ENCODE results near the gene ZMYM5. TPM values are rescaled to one million over a fixed set of nuclear protein-coding genes. Genes with fewer than 3 reads are reported as not detected.

The ZMYM5 gene
- total RNA-seq (2012; rRNA removed) (10.2 and 13.6 TPM in 2 replicates), polyA plus RNA-seq (2012; rRNA removed) (5.2 and 7.0 TPM in 2 replicates), Bru-seq, nascent RNA (percentile 78 among the genes with signal in this experiment), BruChase-seq, experiment 1, labeled RNA remaining after a 6-hour chase (percentile 89 among the genes with signal in this experiment), BruChase-seq, experiment 2, labeled RNA remaining after a 2-hour chase (percentile 78 among the genes with signal in this experiment)
- polyA plus RNA-seq (2012; cell fraction: cytosol; rRNA removed), result 0.74 and 0.75 TPM in 2 replicates
- polyA plus RNA-seq (2012; cell fraction: nucleus; rRNA removed; ENCODE audit: low replicate concordance), result 1.2 and 12.1 TPM in 2 replicates
- long read RNA-seq, partial matches to known transcripts, result 3 of 11 reads
- long read RNA-seq, other reads (novel, unspliced or antisense), result 8 of 11 reads

GRCh38 chr13:19863323-19864023, at the start of gene ZMYM5:
Gene ZMYM5, minus strand, starts transcription at chr13:19863649. Its CDS starts 11,469 bp downstream, at chr13:19852180.
- Histone ChIP-seq H3K4ac (ENCODE audit: low read depth, low read length) (peak within 1 kb of the TSS; percentile 85), H3K4me3 (ENCODE audit: insufficient read depth, low read depth, low read length) (peak within 1 kb of the TSS; percentile 98), H3K23ac (ENCODE audit: low read depth, low read length) (peak within 1 kb of the TSS; percentile 83), H3K4me2 (ENCODE audit: low read depth, low read length) (peak within 1 kb of the TSS; percentile 95), H3K14ac (replicated peaks; ENCODE audit: low read depth, low read length) (peak within 1 kb of the TSS; percentile 82), H2BK15ac (ENCODE audit: low read depth, low read length) (peak within 1 kb of the TSS; percentile 15; the same call in 1 of the 3 replicates), H3K56ac (ENCODE audit: extremely low read depth, insufficient read depth, low read length) (peak within 1 kb of the TSS; percentile 89), H4K91ac (ENCODE audit: insufficient read depth, low read depth, low read length) (peak within 1 kb of the TSS; percentile 79), H3K36me3 (ENCODE audit: control insufficient read depth, insufficient read depth, low read length) (0 out of 2 replicates have a peak, but pooled peaks cover 1% of the 10 kb centered on the region), H4K8ac (ENCODE audit: low read depth in 2 of 2, low read length in 2 of 2) (peak within 1 kb of the TSS; percentile 58 to 78; a peak in 3 of 4 replicates), H2AK9ac (replicated peaks; ENCODE audit: low read depth, low read length, poor library complexity) (peak within 1 kb of the TSS; percentile 90), H3K18ac (ENCODE audit: low read depth, low read length) (peak within 1 kb of the TSS; percentile 85), H3K27ac (ENCODE audit: insufficient read depth, low read length) (peak within 1 kb of the TSS; percentile 84), H2BK20ac (ENCODE audit: low read depth, low read length) (no peak within 1 kb of the TSS), H3K27me3 (ENCODE audit: control insufficient read depth, insufficient read depth, low read length) (no peaks in the 10 kb centered on the region), H2BK5ac (ENCODE audit: low read depth, low read length, poor library complexity, severe bottlenecking) (peak within 1 kb of the TSS; percentile 89), H2BK120ac (ENCODE audit: low read depth, low read length) (peak within 1 kb of the TSS; percentile 32; the same call in 1 of the 2 replicates), H3K9me1 (ENCODE audit: insufficient read depth, low read length) (peaks cover 3% of the 10 kb centered on the region; the same call in 1 of the 2 replicates), H2AK5ac (ENCODE audit: low read depth, low read length) (peak within 1 kb of the TSS; percentile 56), H3K9me3 (ENCODE audit: control insufficient read depth, insufficient read depth, low read length) (no peaks in the 10 kb centered on the region), H3K79me1 (ENCODE audit: low read depth in 1 of 2, low read length in 2 of 2) (peaks cover 4 to 39% of the 10 kb centered on the region in 2 experiments; a peak in 3 of 4 replicates), H2AFZ (replicated peaks; ENCODE audit: low read length, poor library complexity) (peak within 1 kb of the TSS; percentile 93), H4K20me1 (ENCODE audit: insufficient read depth, low read length) (peaks cover 11% of the 10 kb centered on the region; the same call in 1 of the 2 replicates), H3K4me1 (ENCODE audit: control insufficient read depth, insufficient read depth, low read length) (peaks cover 5% of the 10 kb centered on the region; the same call in 1 of the 2 replicates), H3K9ac (ENCODE audit: low read depth, low read length) (peak within 1 kb of the TSS; percentile 98), H4K5ac (ENCODE audit: low read depth, low read length) (peak within 1 kb of the TSS; percentile 35)
- TF ChIP-seq MAZ (IDR thresholded peaks at IDR 0.05; ENCODE audit: borderline replicate concordance, low read depth, low read length), result peak; percentile 75; the same call in 1 of the 2 replicates
- peak; percentile 79 for TF ChIP-seq POLR2A (IDR thresholded peaks at IDR 0.05; ENCODE audit: low read depth, low read length)
- TF ChIP-seq FOS (IDR thresholded peaks at IDR 0.05; ENCODE audit: low read depth, low read length), result peak; percentile 76
- TF ChIP-seq CEBPB (IDR thresholded peaks at IDR 0.05; ENCODE audit: low read depth, low read length), result no peak
- TF ChIP-seq MXI1 (IDR thresholded peaks at IDR 0.05; ENCODE audit: borderline replicate concordance, low read depth, low read length), result peak; percentile 37; the same call in 1 of the 2 replicates
- no peak for TF ChIP-seq RAD21 (IDR thresholded peaks at IDR 0.05; ENCODE audit: low read length)
- intact Hi-C loops (cut with micrococcal nuclease), result loop anchor here (5.0 kb wide), 1 partner anchor 81 kb away; the partner anchor contains the start of gene PSPC1
- ATAC-seq (ENCODE audit: low read depth) (peak; percentile 96), DNase-seq (peak; percentile 99)
- ChIA-PET POLR2A (ENCODE audit: unreplicated experiment) (interaction anchor here (0.5 to 0.6 kb wide), 2 partner anchors 18 to 266 kb away, joined by 3 read pairs; no protein-coding TSS in a partner anchor), CTCF (no interaction called here)
- no TSS peak for BruUV-seq (replicated peaks)
- WGBS, 2 experiments (ENCODE audit: extremely low coverage in 2 of 2, insufficient read length in 1 of 2), result 3% methylated on average over 27 of the region's 79 CpGs; no CpG with 5 or more reads in 1 of the 2 experiments
- dilution Hi-C loops (cut with HindIII; ENCODE audit: low sequenced_read_pairs, unreplicated experiment), result no loop called here
- in situ Hi-C loops (cut with MboI; ENCODE audit: low sequenced_read_pairs), result no loop called here

Data from IMR-90 (cell line).